CD4-positive, alpha-beta memory T cell (primary cell): ENCODE data around the gene CHEK1. TPM values are rescaled to one million over a fixed set of nuclear protein-coding genes. Genes with fewer than 3 reads are reported as not detected.

Source experiments
- CTCF ChIA-PET: fragments of 350-600 bp; sonication (Branson Sonifier 250); formaldehyde crosslinking; loops from one replicate; lab custom pipeline; 2021; ENCODE audit warnings: inconsistent platforms; ENCODE audit not compliant: partially characterized antibody; lab: Charles Lee
- POLR2A ChIA-PET: fragments of 350-600 bp; sonication (Branson Sonifier 250); formaldehyde crosslinking; loops from one replicate; lab custom pipeline; 2021; ENCODE audit not compliant: partially characterized antibody; lab: Charles Lee
- DNase-seq, 5 donors: peaks; one replicate each; pipeline versions ENCODE4 v3.0.0 to v3.0.0-alpha.2; 2020 to 2022; ENCODE audit warnings: mixed read lengths in 1 of 5
- H3K27ac ChIP-seq: one replicate; pipeline ENCODE4 v1.7.0; 2013; ENCODE audit warnings: low read depth, low read length
- H3K27me3 ChIP-seq: 2 replicates; pipeline ENCODE4 v1.7.0; 2013; ENCODE audit warnings: mild to moderate bottlenecking, low read length, moderate library complexity; ENCODE audit not compliant: insufficient read depth
- H3K36me3 ChIP-seq: 2 replicates; pipeline ENCODE4 v1.7.0; 2013; ENCODE audit warnings: mild to moderate bottlenecking, low read length, moderate library complexity; ENCODE audit not compliant: insufficient read depth
- H3K4me1 ChIP-seq: 2 replicates; pipeline ENCODE4 v1.7.0; 2013; ENCODE audit warnings: mild to moderate bottlenecking, low read length, moderate library complexity; ENCODE audit not compliant: insufficient read depth
- H3K4me3 ChIP-seq, 2 donors: one replicate each; pipeline ENCODE4 v1.7.0; 2013; ENCODE audit warnings: low read length in 2 of 2, mild to moderate bottlenecking in 1 of 2
- H3K9me3 ChIP-seq, 2 donors: one replicate each; pipeline ENCODE4 v1.7.0; 2013; ENCODE audit warnings: low read length in 2 of 2, control low read depth in 1 of 2; ENCODE audit not compliant: control insufficient read depth in 1 of 2
- H3K27ac Mint-ChIP-seq, 7 donors: one replicate each; pipeline ENCODE4 v1.8.0; 2020 to 2021; ENCODE audit warnings: mixed read lengths in 7 of 7, mild to moderate bottlenecking in 6 of 7, inconsistent platforms in 3 of 7, moderate library complexity in 3 of 7
- H3K27me3 Mint-ChIP-seq, 2 donors: one replicate each; pipeline ENCODE4 v1.8.0; 2020 to 2021; ENCODE audit warnings: mixed read lengths in 2 of 2
- H3K36me3 Mint-ChIP-seq, 2 donors: one replicate each; pipeline ENCODE4 v1.8.0; 2020 to 2021; ENCODE audit warnings: mixed read lengths in 2 of 2, inconsistent platforms in 1 of 2, mild to moderate bottlenecking in 1 of 2
- H3K4me1 Mint-ChIP-seq, 4 donors: one replicate each; pipeline ENCODE4 v1.8.0; 2020 to 2021; ENCODE audit warnings: mixed read lengths in 4 of 4, mild to moderate bottlenecking in 1 of 4
- H3K4me3 Mint-ChIP-seq, 8 donors: one replicate each; pipeline ENCODE4 v1.8.0; 2020 to 2021; ENCODE audit warnings: mixed read lengths in 8 of 8, mild to moderate bottlenecking in 7 of 8, moderate library complexity in 6 of 8, inconsistent platforms in 3 of 8
- H3K9me3 Mint-ChIP-seq, 8 donors: one replicate each; pipeline ENCODE4 v1.8.0; 2020 to 2021; ENCODE audit warnings: mixed read lengths in 8 of 8, mild to moderate bottlenecking in 5 of 8, inconsistent platforms in 3 of 8, moderate library complexity in 1 of 8
- intact Hi-C: fragments of 100-400 bp; cut with micrococcal nuclease; formaldehyde crosslinking; loops from one replicate; pipeline ENCODE4 v1.15.1; 2023
- polyA plus RNA-seq, 2 donors: library from polyadenylated mRNA; unstranded; fragments of 300-500 nt; fragmentation: Illumina TruSeq; gene quantifications; one replicate each; pipeline ENCODE4 v1.2.3, GENCODE V29; 2021
- total RNA-seq, 2 experiments: library from RNA; stranded (reverse); gene quantifications; one replicate each; pipeline ENCODE4 v1.2.3, GENCODE V29; 2021

The CHEK1 gene
- total and polyA plus RNA-seq, 4 experiments from 2014 or later = 1.00 to 2.0 (median 1.8) TPM

GRCh38 chr11:125625225-125625629 is 264 bp downstream of the CHEK1 start:
- Mint-ChIP-seq H3K36me3 (peaks cover 17 to 27% of the 10 kb centered on the region in 2 donors), H3K27ac (peak overlapping the region; percentile 87 to 99 (median 99)), H3K4me3 (peak overlapping the region; percentile 93 to 100 (median 98)), H3K9me3 (peaks cover 0 to 4% (median 0%) of the 10 kb centered on the region in 8 donors), H3K4me1 (peaks cover 11 to 29% (median 16%) of the 10 kb centered on the region in 4 donors), H3K27me3 (no peaks in the 10 kb centered on the region)
- Histone ChIP-seq H3K9me3 (no peaks in the 10 kb centered on the region), H3K4me1 (peaks cover 19% of the 10 kb centered on the region), H3K27ac (peak overlapping the region; percentile 95), H3K36me3 (peaks cover 22% of the 10 kb centered on the region), H3K27me3 (no peaks in the 10 kb centered on the region), H3K4me3 (peak overlapping the region; percentile 84 to 98)
- POLR2A ChIA-PET = interaction anchor here (0.6 to 3.4 kb wide), 14 partner anchors 8 to 672 kb away, joined by 3 to 76 read pairs (median 3); partner anchors contain the start of genes CCDC15, EI24, HYLS1 and PUS3
- intact Hi-C loops = loop anchor here (1.0 to 10.0 kb wide), 5 partner anchors 33 to 660 kb away; partner anchors contain the start of genes EI24, HYLS1, STT3A and TIRAP
- no peak for DNase-seq
- CTCF ChIA-PET = interaction anchor here (0.9 to 3.8 kb wide), 6 partner anchors 21 to 278 kb away, joined by 3 to 20 read pairs (median 3); partner anchors contain the start of genes EI24, PUS3 and STT3A

DNA sequence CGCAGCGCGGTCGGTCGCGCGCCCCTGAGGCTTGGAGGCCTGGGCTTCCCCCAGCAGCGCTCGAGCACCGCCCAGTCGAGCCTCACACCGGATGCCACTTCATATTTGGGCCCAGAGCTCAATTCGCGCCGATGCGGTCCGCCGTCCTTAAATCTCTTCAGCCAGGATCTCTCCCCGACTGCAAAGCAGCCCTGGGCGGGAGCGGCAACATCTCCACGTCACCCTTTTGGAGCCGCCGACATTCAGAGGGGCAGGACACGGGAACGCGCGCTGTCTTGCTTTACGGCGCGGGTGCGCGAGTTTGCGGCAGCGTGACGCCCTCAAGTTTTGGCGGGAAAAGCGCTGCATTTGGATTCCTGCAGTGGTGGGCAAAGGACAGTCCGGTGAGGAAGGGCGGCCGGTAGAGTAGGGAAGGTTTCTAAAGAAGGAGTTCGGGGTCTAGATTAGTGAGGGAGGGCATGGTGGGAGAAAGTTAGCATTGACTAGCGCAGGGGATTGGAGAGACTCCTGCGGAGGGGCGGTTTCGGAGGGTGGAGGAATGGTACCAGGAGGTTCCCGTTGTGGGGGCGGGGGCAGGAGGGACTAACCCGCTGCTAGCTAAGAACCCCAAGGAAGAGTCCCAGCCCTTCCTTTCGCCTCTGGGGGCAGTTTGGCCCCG is 796 bp downstream of the CHEK1 start:
- DNase-seq = peak; percentile 81 to 88 (median 85)
- peak overlapping the region; percentile 93 to 100 (median 98) for H3K4me3 Mint-ChIP-seq
- H3K27ac Mint-ChIP-seq = peak overlapping the region; percentile 87 to 99 (median 99)
- no peaks in the 10 kb centered on the region for H3K27me3 Mint-ChIP-seq
- Histone ChIP-seq H3K27ac (peak overlapping the region; percentile 95), H3K9me3 (no peaks in the 10 kb centered on the region), H3K36me3 (peaks cover 16% of the 10 kb centered on the region), H3K4me3 (peak overlapping the region; percentile 84 to 98), H3K4me1 (peaks cover 19% of the 10 kb centered on the region), H3K27me3 (no peaks in the 10 kb centered on the region)
- peaks cover 0 to 4% (median 0%) of the 10 kb centered on the region in 8 donors for H3K9me3 Mint-ChIP-seq
- POLR2A ChIA-PET = interaction anchor here (0.6 to 3.4 kb wide), 13 partner anchors 8 to 672 kb away, joined by 3 to 76 read pairs (median 3); partner anchors contain the start of genes CCDC15, EI24, HYLS1 and PUS3
- intact Hi-C loops = loop anchor here (1.0 to 10.0 kb wide), 5 partner anchors 33 to 659 kb away; partner anchors contain the start of genes EI24, HYLS1, STT3A and TIRAP
- H3K4me1 Mint-ChIP-seq = peaks cover 11 to 29% (median 16%) of the 10 kb centered on the region in 4 donors
- CTCF ChIA-PET = interaction anchor here (0.9 to 3.8 kb wide), 7 partner anchors 22 to 277 kb away, joined by 3 to 20 read pairs (median 3); partner anchors contain the start of genes EI24, PUS3 and STT3A
- H3K36me3 Mint-ChIP-seq = peaks cover 11 to 23% of the 10 kb centered on the region in 2 donors

DNA sequence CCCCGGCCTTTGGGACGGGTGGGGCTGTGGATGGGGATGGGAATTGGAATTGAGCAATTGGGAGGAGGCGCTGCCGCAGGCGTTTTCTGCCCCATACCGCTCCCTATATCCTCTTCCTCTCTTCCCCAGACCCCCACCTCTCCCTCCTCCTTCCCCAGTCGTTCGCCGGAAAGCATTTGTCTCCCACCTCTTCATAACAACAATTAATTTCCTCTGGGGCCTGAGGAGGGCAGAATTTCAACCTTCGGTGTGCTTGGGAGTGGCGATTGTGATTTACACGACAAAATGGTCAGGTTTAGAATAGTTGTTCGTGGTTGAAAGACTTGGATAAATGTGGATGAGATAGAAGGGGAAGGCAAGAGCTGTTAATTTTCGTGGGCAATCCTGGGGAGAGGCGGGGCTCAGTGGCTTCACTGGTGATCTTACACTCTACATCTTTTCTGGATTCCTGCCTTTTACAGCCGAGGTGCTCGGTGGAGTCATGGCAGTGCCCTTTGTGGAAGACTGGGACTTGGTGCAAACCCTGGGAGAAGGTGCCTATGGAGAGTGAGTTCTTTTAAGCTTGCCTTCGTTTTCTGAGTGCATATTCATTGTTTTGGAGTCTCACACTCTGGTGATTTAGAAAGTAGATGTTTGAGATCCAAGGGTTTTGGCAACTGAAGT is 1.5 kb downstream of the CHEK1 start:
- no peaks in the 10 kb centered on the region for H3K27me3 Mint-ChIP-seq
- H3K4me3 Mint-ChIP-seq = peak overlapping the region; percentile 93 to 100 (median 98)
- H3K36me3 ChIP-seq = peaks cover 10% of the 10 kb centered on the region
- H3K4me1 Mint-ChIP-seq = peaks cover 11 to 29% (median 16%) of the 10 kb centered on the region in 4 donors
- H3K4me1 ChIP-seq = peaks cover 19% of the 10 kb centered on the region
- no peaks in the 10 kb centered on the region for H3K9me3 ChIP-seq
- POLR2A ChIA-PET = interaction anchor here (1.6 to 2.5 kb wide), 4 partner anchors 8 to 261 kb away, joined by 3 to 24 read pairs (median 12); partner anchors contain the start of genes EI24, HYLS1 and STT3A
- peak overlapping the region; percentile 95 for H3K27ac ChIP-seq
- intact Hi-C loops = loop anchor here (5.0 to 10.0 kb wide), 2 partner anchors 246 to 658 kb away; partner anchors contain the start of gene TIRAP
- peaks cover 6 to 16% of the 10 kb centered on the region in 2 donors for H3K36me3 Mint-ChIP-seq
- H3K9me3 Mint-ChIP-seq = peaks cover 0 to 5% (median 0%) of the 10 kb centered on the region in 8 donors
- peak overlapping the region; percentile 81 to 99 (median 91) for H3K27ac Mint-ChIP-seq
- H3K4me3 ChIP-seq = peak overlapping the region; percentile 84 to 98
- no peaks in the 10 kb centered on the region for H3K27me3 ChIP-seq
- DNase-seq = peak; percentile 33 to 49 (median 43)
- CTCF ChIA-PET = interaction anchor here (1.2 to 3.8 kb wide), 4 partner anchors 22 to 261 kb away, joined by 3 to 20 read pairs (median 4); partner anchors contain the start of genes EI24 and HYLS1

- Histone ChIP-seq H3K4me1 (peaks cover 19% of the 10 kb centered on the region), H3K9me3 (no peaks in the 10 kb centered on the region), H3K36me3 (peaks cover under 1% of the 10 kb centered on the region), H3K4me3 (no peak overlapping the region), H3K27me3 (no peaks in the 10 kb centered on the region), H3K27ac (no peak overlapping the region)
- peaks cover 0 to 5% (median 0%) of the 10 kb centered on the region in 8 donors for H3K9me3 Mint-ChIP-seq
- ChIA-PET POLR2A (interaction anchor here (1.6 to 2.5 kb wide), 2 partner anchors 35 to 58 kb away, joined by 7 to 24 read pairs; partner anchors contain the start of genes EI24 and STT3A), CTCF (interaction anchor here (0.6 to 3.8 kb wide), 5 partner anchors 15 to 260 kb away, joined by 3 to 20 read pairs (median 3); partner anchors contain the start of genes EI24 and HYLS1)
- H3K4me3 Mint-ChIP-seq = peak overlapping the region; percentile 34 to 100 (median 94)
- H3K27ac Mint-ChIP-seq = peak overlapping the region in 3 of 7 donors; percentile 47 to 99 (median 87)
- intact Hi-C loops = loop anchor here (5.0 to 10.0 kb wide), 2 partner anchors 245 to 657 kb away; partner anchors contain the start of gene TIRAP
- no peak for DNase-seq
- H3K27me3 Mint-ChIP-seq = no peaks in the 10 kb centered on the region
- H3K4me1 Mint-ChIP-seq = peaks cover 11 to 29% (median 16%) of the 10 kb centered on the region in 4 donors
- H3K36me3 Mint-ChIP-seq = peaks cover 0 to 8% of the 10 kb centered on the region in 2 donors
Observed at GRCh38 chr11:125627236-125627910, 2.4 kb downstream of the CHEK1 start.

DNA sequence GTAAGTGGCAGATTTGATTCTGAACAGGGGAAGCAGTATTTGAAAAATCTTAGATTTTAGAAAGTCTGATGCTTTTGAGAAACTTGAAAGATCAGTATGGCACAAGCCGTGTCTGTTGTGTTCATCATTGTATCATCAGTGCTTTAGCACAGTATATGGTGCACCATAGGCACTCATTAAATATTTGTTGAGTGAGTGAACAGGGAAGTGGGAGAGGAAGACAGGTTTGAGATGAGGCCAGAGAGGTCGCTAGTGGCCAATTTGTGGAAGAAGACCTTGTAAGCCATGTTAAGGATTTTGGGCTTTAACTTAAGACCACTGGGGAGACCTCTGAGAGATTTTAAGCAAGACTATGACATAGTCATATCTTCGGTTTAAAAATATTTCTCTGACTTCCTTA is 12.9 kb downstream of the CHEK1 start:
- no peaks in the 10 kb centered on the region for H3K9me3 Mint-ChIP-seq
- CTCF ChIA-PET = no interaction called here
- Histone ChIP-seq H3K9me3 (no peaks in the 10 kb centered on the region), H3K27me3 (no peaks in the 10 kb centered on the region), H3K27ac (no peak overlapping the region), H3K4me1 (no peaks in the 10 kb centered on the region), H3K4me3 (no peak overlapping the region), H3K36me3 (no peaks in the 10 kb centered on the region)
- POLR2A ChIA-PET = no interaction called here
- no peaks in the 10 kb centered on the region for H3K4me1 Mint-ChIP-seq
- no peak overlapping the region for H3K4me3 Mint-ChIP-seq
- intact Hi-C loops = no loop called here
- DNase-seq = no peak
- no peaks in the 10 kb centered on the region for H3K36me3 Mint-ChIP-seq
- no peak overlapping the region for H3K27ac Mint-ChIP-seq
- no peaks in the 10 kb centered on the region for H3K27me3 Mint-ChIP-seq

DNA sequence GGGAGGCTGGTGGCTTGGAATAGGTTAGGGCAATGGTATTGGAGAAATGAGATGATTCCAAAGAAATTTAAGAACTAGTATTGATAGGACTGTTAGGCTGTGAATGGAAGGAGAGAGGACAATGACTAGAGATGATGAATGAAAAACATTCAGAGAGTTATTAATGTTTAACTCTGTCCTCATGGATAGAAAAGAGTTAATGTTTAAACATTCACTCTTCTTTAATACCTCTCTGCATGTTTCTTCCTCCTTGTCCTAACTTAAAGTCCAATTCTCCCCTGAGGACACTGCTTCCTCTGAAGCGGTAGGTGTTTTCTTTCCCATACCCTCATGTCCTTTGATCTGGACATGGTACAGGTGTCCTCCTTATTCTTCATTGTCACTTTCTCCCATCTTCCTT is 13.4 kb downstream of the CHEK1 start:
- Mint-ChIP-seq H3K36me3 (no peaks in the 10 kb centered on the region), H3K4me1 (no peaks in the 10 kb centered on the region), H3K4me3 (no peak overlapping the region), H3K27me3 (no peaks in the 10 kb centered on the region), H3K27ac (peak overlapping the region in 1 of 7 donors; percentile 23), H3K9me3 (no peaks in the 10 kb centered on the region)
- Histone ChIP-seq H3K27me3 (no peaks in the 10 kb centered on the region), H3K9me3 (no peaks in the 10 kb centered on the region), H3K4me3 (no peak overlapping the region), H3K27ac (no peak overlapping the region), H3K36me3 (no peaks in the 10 kb centered on the region), H3K4me1 (no peaks in the 10 kb centered on the region)
- intact Hi-C loops = no loop called here
- DNase-seq = no peak
- ChIA-PET CTCF (no interaction called here), POLR2A (no interaction called here)
